K562 (cell line): ENCODE results near the gene KDM5A. TPM values are rescaled to one million over a fixed set of nuclear protein-coding genes. Genes with fewer than 3 reads are reported as not detected.

Experiments used
- ATAC-seq: fragments of 200-7000 bp; cut with Tn5 transposase; 3 replicates; pipeline ENCODE4 v1.9.1; 2020; ENCODE audit warnings: moderate library complexity
- BruUV-seq: library from RNA; stranded (reverse); fragments of 400-500 nt; replicated peaks from 2 replicates; lab custom pipeline; 2021; lab: Mats Ljungman, UMichigan
- CTCF ChIA-PET: fragments of 300-600 bp; formaldehyde crosslinking; extraction: SDS; loops from one replicate; lab custom pipeline; 2021; ENCODE audit warnings: low intra/inter-chr PET ratio; lab: Yijun Ruan, JAX
- POLR2A ChIA-PET: fragments of 300-600, 350-650 bp; sonication (Branson Sonifier 250); formaldehyde crosslinking; extraction: SDS; loops from one replicate; lab custom pipeline; 2021; ENCODE audit warnings: antibody characterized with exemption, inconsistent platforms; lab: Yijun Ruan, JAX
- DNase-seq, 4 experiments: peaks; one replicate each; pipeline versions ENCODE4 v3.0.0 to v3.0.0-alpha.2; 2011 to 2018; ENCODE audit warnings: low spot score in 3 of 4, mixed read lengths in 3 of 4; ENCODE audit errors: extremely low read depth in 1 of 4
- FAIRE-seq: peaks from 2 replicates; lab custom pipeline; 2011; peaks lifted over from hg19 to GRCh38; lab: Jason Lieb, UNC
- H2AFZ ChIP-seq: 2 replicates; pipeline ENCODE4 v1.6.0; 2011; ENCODE audit warnings: low read depth, low read length, control low read depth, inconsistent platforms
- H3K27ac ChIP-seq: fragments of 200-600 bp; 3 replicates; pipeline ENCODE4 v1.8.0; 2011; ENCODE audit warnings: low read depth, mild to moderate bottlenecking, control low read depth, inconsistent platforms, low read length, moderate library complexity, mixed read lengths; ENCODE audit errors: extremely low read depth
- H3K27me3 ChIP-seq, 2 experiments: fragments of 300-600 bp in 1 of 2; 2 replicates in 1 of 2; 3 replicates in 1 of 2; pipeline versions ENCODE4 v1.6.0 to v1.8.0; 2011; ENCODE audit warnings: inconsistent platforms in 2 of 2, low read length in 2 of 2, mild to moderate bottlenecking in 1 of 2, mixed read lengths in 1 of 2, moderate library complexity in 1 of 2; ENCODE audit not compliant: control insufficient read depth in 2 of 2, insufficient read depth in 2 of 2
- H3K36me3 ChIP-seq: fragments of 300-600 bp; 3 replicates; pipeline ENCODE4 v1.8.0; 2011; ENCODE audit warnings: mild to moderate bottlenecking, low read length, inconsistent platforms; ENCODE audit not compliant: control insufficient read depth, insufficient read depth
- H3K4me1 ChIP-seq, 2 experiments: fragments of 200-600 bp in 1 of 2; replicated peaks in 1 of 2; 2 replicates in 1 of 2; 3 replicates in 1 of 2; pipeline versions ENCODE4 v1.5.1 to v1.8.0; 2011; ENCODE audit warnings: inconsistent platforms in 2 of 2, low read length in 2 of 2, mild to moderate bottlenecking in 1 of 2, mixed read lengths in 1 of 2, moderate library complexity in 1 of 2; ENCODE audit not compliant: control insufficient read depth in 2 of 2, insufficient read depth in 2 of 2
- H3K4me2 ChIP-seq: 2 replicates; pipeline ENCODE4 v1.6.1; 2011; ENCODE audit warnings: low read length, control low read depth, inconsistent platforms, mixed read lengths; ENCODE audit not compliant: insufficient read depth
- H3K4me3 ChIP-seq: fragments of 200-600 bp; sonication (generic), shearing (Covaris generic); 2 replicates; pipeline ENCODE4 v1.5.1; 2016; ENCODE audit warnings: control low read depth, inconsistent platforms
- H3K79me2 ChIP-seq: fragments of 200-600 bp; 3 replicates; pipeline ENCODE4 v1.8.0; 2011; ENCODE audit warnings: low read length, inconsistent platforms; ENCODE audit not compliant: control insufficient read depth, insufficient read depth
- H3K9ac ChIP-seq, 2 experiments: 2 replicates each; pipeline versions ENCODE4 v1.6.0 to v1.6.1; 2011; ENCODE audit warnings: low read depth in 2 of 2, low read length in 2 of 2, control low read depth in 1 of 2, inconsistent platforms in 1 of 2, mild to moderate bottlenecking in 1 of 2, mixed read lengths in 1 of 2; ENCODE audit not compliant: insufficient read depth in 1 of 2
- H3K9me1 ChIP-seq: one replicate; pipeline ENCODE4 v1.6.0; 2011; ENCODE audit warnings: inconsistent platforms, mild to moderate bottlenecking, low read length, moderate library complexity; ENCODE audit not compliant: control insufficient read depth, insufficient read depth
- H3K9me3 ChIP-seq: replicated peaks from 2 replicates; pipeline ENCODE4 v1.5.1; 2011; ENCODE audit warnings: low read depth, low read length, inconsistent platforms; ENCODE audit not compliant: control insufficient read depth, insufficient read depth
- H4K20me1 ChIP-seq: replicated peaks from 2 replicates; pipeline ENCODE4 v1.6.1; 2011; ENCODE audit warnings: low read length, inconsistent platforms, mixed read lengths; ENCODE audit not compliant: control insufficient read depth, insufficient read depth
- GTF2A2 ChIP-seq: IDR thresholded peaks from 2 replicates; pipeline ENCODE4 v1.6.1; 2016; ENCODE audit warnings: mild to moderate bottlenecking, missing genetic modification characterization, missing compliant biosample characterization
- NCOA2 ChIP-seq, 2 experiments: fragments of 450-650 bp; IDR thresholded peaks; 2 replicates each; pipeline ENCODE4 v1.6.1; 2018; ENCODE audit warnings: mild to moderate bottlenecking in 2 of 2, moderate library complexity in 1 of 2; ENCODE audit not compliant: partially characterized antibody in 2 of 2
- RBM25 ChIP-seq: fragments of 200-400 bp; formaldehyde crosslinking; IDR thresholded peaks from 2 replicates; pipeline ENCODE4 v1.6.1; 2018; ENCODE audit warnings: low read length, low read depth, moderate library complexity; ENCODE audit not compliant: severe bottlenecking
- SMC3 ChIP-seq: conservative IDR thresholded peaks from 2 replicates; pipeline ENCODE4 v1.6.1; 2011; ENCODE audit warnings: low read depth, low read length, improper control_type of control experiment; ENCODE audit not compliant: insufficient read depth
- ZFPM2 ChIP-seq: fragments of 250-450 bp; sonication (Bioruptor Pico); IDR thresholded peaks from 2 replicates; pipeline ENCODE4 v1.5.1; 2022; ENCODE audit warnings: mild to moderate bottlenecking
- ZNF224 ChIP-seq: sonication (generic); formaldehyde crosslinking; IDR thresholded peaks from 2 replicates; pipeline ENCODE4 v1.8.0; 2022; ENCODE audit warnings: mild to moderate bottlenecking, missing genetic modification reagents
- ZNF444 ChIP-seq: fragments of 250-450 bp; sonication (Bioruptor Pico); IDR thresholded peaks from 2 replicates; pipeline ENCODE4 v1.4.0; 2020; ENCODE audit warnings: mild to moderate bottlenecking, moderate library complexity
- WGBS: fragments of 100-300 bp; shearing (Covaris generic); methylation state at CpG from one replicate; pipeline ENCODE4 v1.1.6; 2016; ENCODE audit warnings: low coverage, mixed read lengths; ENCODE audit not compliant: insufficient coverage; ENCODE audit errors: missing lambda C conversion rate; 5-methylcytosine and 5-hydroxymethylcytosine counted together
- in situ Hi-C: fragments of 300-500 bp; cut with MboI; formaldehyde crosslinking; loops from 4 replicates; pipeline ENCODE4 v1.15.0; 2018; ENCODE audit warnings: inconsistent platforms, mixed read lengths
- intact Hi-C: fragments of 100-400 bp; cut with micrococcal nuclease; formaldehyde crosslinking; loops from 2 replicates; pipeline ENCODE4 v1.14.2; 2022
- polyA plus RNA-seq, 8 experiments: library from polyadenylated mRNA; depleted of rRNA in 4 of 8; stranded (reverse) in 5 of 8; unstranded in 3 of 8; fragments of >200 nt; fragmentation: Nextera tagmentation in 2 of 8; fragmentation: Illumina TruSeq in 1 of 8; extraction: Ambion mirVana in 2 of 8; extraction: Trizol in 1 of 8; gene quantifications; 2 replicates each; pipeline versions ENCODE4 v1.2.1 to v1.2.3, GENCODE V29; 2011 to 2014; ENCODE audit warnings: inconsistent platforms in 1 of 8, missing spikeins in 1 of 8
- total RNA-seq, 7 experiments: library from RNA; depleted of rRNA in 6 of 7; stranded (reverse); fragments of >200 nt in 6 of 7; fragmentation: Illumina TruSeq in 2 of 7; extraction: Trizol in 2 of 7; gene quantifications; 2 replicates each; pipeline versions ENCODE4 v1.2.1 to v1.2.3, GENCODE V29; 2011 to 2021; ENCODE audit warnings: low replicate concordance in 1 of 7
- TF ChIP-seq, protein P1 (sequence below): sonication (generic); formaldehyde crosslinking; IDR thresholded peaks from 2 replicates; pipeline ENCODE4 v1.8.0; 2022; ENCODE audit warnings: mild to moderate bottlenecking, missing genetic modification reagents
- TF ChIP-seq, protein P2 (sequence below): fragments of 250-450 bp; sonication (Bioruptor Pico); IDR thresholded peaks from 2 replicates; pipeline ENCODE4 v1.5.0; 2022; ENCODE audit warnings: mild to moderate bottlenecking

The KDM5A gene
- total and polyA plus RNA-seq, 9 of the 15 experiments (the other 6 are each of a cell fraction or from before 2014, with no cell fraction given): 5.5 to 35.1 (median 13.1) TPM

DNA sequence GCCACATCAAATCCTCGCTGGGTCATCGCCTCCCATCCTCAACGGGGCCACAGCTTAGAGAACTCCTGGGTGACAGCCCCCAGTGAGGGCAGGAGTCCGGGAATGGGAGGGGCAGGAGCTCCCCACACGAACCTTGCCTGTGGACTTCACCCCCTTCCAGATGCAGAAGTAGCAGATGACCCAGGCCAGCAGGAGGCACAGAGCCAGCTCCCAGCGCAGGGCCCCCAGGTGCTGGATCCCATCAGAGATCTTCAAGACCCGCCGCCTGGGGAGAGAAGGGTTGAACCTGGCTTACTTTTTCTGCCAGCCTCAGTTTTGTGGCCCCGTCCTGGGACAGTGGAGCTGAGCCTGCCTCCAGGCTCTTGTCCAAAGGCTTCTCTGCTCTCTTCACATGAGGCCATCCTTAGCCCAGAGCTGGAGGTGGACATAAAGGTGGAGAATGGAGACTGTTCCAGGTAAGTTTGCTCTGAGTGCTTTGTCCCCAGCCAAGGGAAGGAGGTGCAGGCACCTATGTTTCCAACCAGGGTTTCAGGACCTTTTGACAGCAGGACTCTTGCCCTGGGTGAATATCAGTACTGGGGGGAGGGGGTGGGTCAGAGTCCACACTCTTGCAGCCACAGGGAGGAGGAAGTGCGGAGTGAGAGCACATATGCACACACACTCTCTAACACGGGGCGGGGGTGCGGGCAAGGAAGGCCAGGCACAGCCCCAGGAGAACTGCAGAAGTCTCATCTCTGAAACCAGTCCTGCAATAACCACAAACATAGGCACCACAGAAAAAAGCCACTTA, 151.9 kb downstream of the KDM5A start:
- FAIRE-seq: no peak
- intact Hi-C loops: no loop called here
- in situ Hi-C loops: no loop called here
- no peak for ATAC-seq
- Histone ChIP-seq H2AFZ (no peak overlapping the region), H4K20me1 (no peaks in the 10 kb centered on the region), H3K4me3 (no peak overlapping the region), H3K9me3 (0 out of 2 replicates have a peak, but pooled peaks cover 1% of the 10 kb centered on the region), H3K4me1 (no peaks in the 10 kb centered on the region; a peak in 1 of 5 replicates), H3K36me3 (no peaks in the 10 kb centered on the region), H3K27ac (no peak overlapping the region), H3K9ac (no peak overlapping the region), H3K79me2 (no peaks in the 10 kb centered on the region), H3K27me3 (peaks cover 5 to 38% of the 10 kb centered on the region in 2 experiments), H3K9me1 (no peaks in the 10 kb centered on the region), H3K4me2 (no peak overlapping the region)
- 0% methylated on average over 9 of the region's 13 CpGs for WGBS
- ChIA-PET CTCF (no interaction called here), POLR2A (no interaction called here)
- TF ChIP-seq, protein P1, sequence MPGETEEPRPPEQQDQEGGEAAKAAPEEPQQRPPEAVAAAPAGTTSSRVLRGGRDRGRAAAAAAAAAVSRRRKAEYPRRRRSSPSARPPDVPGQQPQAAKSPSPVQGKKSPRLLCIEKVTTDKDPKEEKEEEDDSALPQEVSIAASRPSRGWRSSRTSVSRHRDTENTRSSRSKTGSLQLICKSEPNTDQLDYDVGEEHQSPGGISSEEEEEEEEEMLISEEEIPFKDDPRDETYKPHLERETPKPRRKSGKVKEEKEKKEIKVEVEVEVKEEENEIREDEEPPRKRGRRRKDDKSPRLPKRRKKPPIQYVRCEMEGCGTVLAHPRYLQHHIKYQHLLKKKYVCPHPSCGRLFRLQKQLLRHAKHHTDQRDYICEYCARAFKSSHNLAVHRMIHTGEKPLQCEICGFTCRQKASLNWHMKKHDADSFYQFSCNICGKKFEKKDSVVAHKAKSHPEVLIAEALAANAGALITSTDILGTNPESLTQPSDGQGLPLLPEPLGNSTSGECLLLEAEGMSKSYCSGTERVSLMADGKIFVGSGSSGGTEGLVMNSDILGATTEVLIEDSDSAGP: no peak
- DNase-seq: no peak
- BruUV-seq: no TSS peak

DNA sequence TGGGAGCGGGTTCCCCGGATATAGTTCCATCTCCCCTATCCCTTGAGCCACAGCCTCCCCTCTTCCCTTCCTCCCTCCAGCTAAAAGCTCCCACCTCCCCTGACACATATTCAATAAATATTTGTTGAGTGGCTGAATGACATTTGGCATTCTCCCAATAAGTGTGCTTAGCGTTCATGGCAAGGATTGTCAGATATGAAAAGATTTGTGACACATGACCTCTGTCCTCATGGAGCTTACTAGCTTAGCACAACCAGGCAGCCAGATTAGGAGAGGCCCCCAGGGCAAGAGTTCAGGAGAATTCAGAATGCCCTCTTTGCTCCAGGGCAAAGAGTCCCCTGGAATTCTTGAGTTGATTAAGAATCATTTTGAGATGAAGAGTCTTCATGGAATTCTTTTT, 152.7 kb downstream of the KDM5A start:
- in situ Hi-C loops: no loop called here
- FAIRE-seq (no peak), DNase-seq (no peak), ATAC-seq (no peak)
- ChIA-PET POLR2A (no interaction called here), CTCF (no interaction called here)
- no peak overlapping the region for H2AFZ ChIP-seq
- intact Hi-C loops: no loop called here
- no peak overlapping the region for H3K4me2 ChIP-seq
- no peak overlapping the region for H3K4me3 ChIP-seq
- no peak overlapping the region for H3K27ac ChIP-seq
- H4K20me1 ChIP-seq: no peaks in the 10 kb centered on the region
- WGBS: 24% methylated on average over 3 of the region's 3 CpGs
- H3K9ac ChIP-seq: no peak overlapping the region
- H3K4me1 ChIP-seq: no peaks in the 10 kb centered on the region; a peak in 1 of 5 replicates
- 0 out of 2 replicates have a peak, but pooled peaks cover 1% of the 10 kb centered on the region for H3K9me3 ChIP-seq
- H3K27me3 ChIP-seq: peaks cover 4 to 36% of the 10 kb centered on the region in 2 experiments
- TF ChIP-seq SMC3 (no peak), ZNF444 (CRISPR knock-in tag) (no peak), ZNF224 (CRISPR knock-in tag) (no peak), GTF2A2 (tag) (no peak), RBM25 (no peak), ZFPM2 (no peak), NCOA2 (IDR thresholded peaks at IDR 0.05; ENCODE audit: partially characterized antibody in 2 of 2) (no peak)
- TF ChIP-seq, protein P2, sequence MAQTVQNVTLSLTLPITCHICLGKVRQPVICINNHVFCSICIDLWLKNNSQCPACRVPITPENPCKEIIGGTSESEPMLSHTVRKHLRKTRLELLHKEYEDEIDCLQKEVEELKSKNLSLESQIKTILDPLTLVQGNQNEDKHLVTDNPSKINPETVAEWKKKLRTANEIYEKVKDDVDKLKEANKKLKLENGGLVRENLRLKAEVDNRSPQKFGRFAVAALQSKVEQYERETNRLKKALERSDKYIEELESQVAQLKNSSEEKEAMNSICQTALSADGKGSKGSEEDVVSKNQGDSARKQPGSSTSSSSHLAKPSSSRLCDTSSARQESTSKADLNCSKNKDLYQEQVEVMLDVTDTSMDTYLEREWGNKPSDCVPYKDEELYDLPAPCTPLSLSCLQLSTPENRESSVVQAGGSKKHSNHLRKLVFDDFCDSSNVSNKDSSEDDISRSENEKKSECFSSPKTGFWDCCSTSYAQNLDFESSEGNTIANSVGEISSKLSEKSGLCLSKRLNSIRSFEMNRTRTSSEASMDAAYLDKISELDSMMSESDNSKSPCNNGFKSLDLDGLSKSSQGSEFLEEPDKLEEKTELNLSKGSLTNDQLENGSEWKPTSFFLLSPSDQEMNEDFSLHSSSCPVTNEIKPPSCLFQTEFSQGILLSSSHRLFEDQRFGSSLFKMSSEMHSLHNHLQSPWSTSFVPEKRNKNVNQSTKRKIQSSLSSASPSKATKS (CRISPR knock-in tag): no peak
- TF ChIP-seq, all 486 proteins: peak for 0
- no peaks in the 10 kb centered on the region for H3K36me3 ChIP-seq
- BruUV-seq: no TSS peak
- no peaks in the 10 kb centered on the region for H3K79me2 ChIP-seq
- H3K9me1 ChIP-seq: no peaks in the 10 kb centered on the region
